ENCODE measurements around the gene EFCAB10.

Gene EFCAB10

GRCh38 chr7:105612806-105613205 lies 31.5 kb upstream of the EFCAB10 start:
- H3K4me3 ChIP-seq (ENCODE audit: low read depth, low read length): no peak overlapping the region
- TF ChIP-seq CTCF (IDR thresholded peaks at IDR 0.05; ENCODE audit: insufficient read depth, low read depth, low read length, missing control alignments): no peak
- no peak for DNase-seq (ENCODE audit: low read depth)

DNA sequence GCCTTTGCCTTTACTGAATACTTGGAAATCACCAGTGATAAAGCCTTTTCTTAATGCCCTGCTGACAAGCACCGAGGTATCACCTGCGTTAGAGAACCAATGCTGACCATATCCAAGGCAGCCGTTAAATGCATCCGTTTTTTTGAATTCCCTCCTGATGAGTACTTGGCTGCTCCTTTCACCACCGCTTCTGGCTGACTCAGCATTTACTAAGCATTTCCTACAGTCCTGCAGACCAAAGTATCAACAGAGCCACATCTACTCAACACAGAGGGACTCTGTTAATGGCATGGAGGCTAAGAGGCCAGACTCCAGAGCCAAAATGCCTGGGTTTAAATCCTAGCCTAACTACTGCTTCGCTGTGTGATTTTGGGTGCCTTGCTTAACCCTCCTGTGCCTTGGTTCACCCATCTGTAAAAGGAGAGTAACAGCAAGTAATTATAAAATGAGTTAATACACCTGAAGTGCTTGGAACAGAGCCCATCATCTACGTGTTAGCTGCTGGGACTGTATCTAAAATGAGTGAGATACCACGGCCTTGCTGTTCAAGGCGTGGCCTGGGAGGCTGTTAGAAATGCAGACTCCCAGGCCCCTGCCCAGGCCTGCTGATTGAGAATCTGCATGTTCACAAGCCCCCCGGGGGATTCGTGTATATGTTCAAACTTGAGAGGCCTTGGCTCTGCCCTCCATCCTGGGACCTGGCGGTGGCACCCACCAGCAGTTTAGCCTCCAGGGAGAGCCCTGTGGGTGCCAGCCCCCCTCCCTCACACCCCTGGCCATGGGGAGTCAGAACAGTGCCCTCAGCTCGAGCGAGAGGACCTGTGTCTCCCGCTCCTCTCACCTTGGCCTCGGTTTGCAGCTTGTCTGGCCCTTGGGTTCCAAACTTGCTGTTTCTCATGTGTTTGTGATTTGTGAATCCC lies 30.8 kb upstream of the EFCAB10 start:
- DNase-seq (ENCODE audit: low read depth): no peak
- H3K4me3 ChIP-seq (ENCODE audit: low read depth, low read length): no peak overlapping the region
- no peak for TF ChIP-seq CTCF (IDR thresholded peaks at IDR 0.05; ENCODE audit: insufficient read depth, low read depth, low read length, missing control alignments)

- no peak for TF ChIP-seq CTCF (IDR thresholded peaks at IDR 0.05; ENCODE audit: insufficient read depth, low read depth, low read length, missing control alignments)
- no peak overlapping the region for H3K4me3 ChIP-seq (ENCODE audit: low read depth, low read length)
- no peak for DNase-seq (ENCODE audit: low read depth)
Measured at GRCh38 chr7:105610165-105610930, 29.1 kb upstream of the EFCAB10 start.

GRCh38 chr7:105602325-105603305 lies 21.3 kb upstream of the EFCAB10 start:
- TF ChIP-seq CTCF (IDR thresholded peaks at IDR 0.05; ENCODE audit: insufficient read depth, low read depth, low read length, missing control alignments): no peak
- DNase-seq (ENCODE audit: low read depth): no peak
- H3K4me3 ChIP-seq (ENCODE audit: low read depth, low read length): no peak overlapping the region

- no peak for TF ChIP-seq CTCF (IDR thresholded peaks at IDR 0.05; ENCODE audit: insufficient read depth, low read depth, low read length, missing control alignments)
- no peak for DNase-seq (ENCODE audit: low read depth)
- H3K4me3 ChIP-seq (ENCODE audit: low read depth, low read length): no peak overlapping the region
Measured at GRCh38 chr7:105600720-105601550, 19.6 kb upstream of the EFCAB10 start.
